ENCODE measurements around the gene ARHGEF17.

ARHGEF17 gene

DNA sequence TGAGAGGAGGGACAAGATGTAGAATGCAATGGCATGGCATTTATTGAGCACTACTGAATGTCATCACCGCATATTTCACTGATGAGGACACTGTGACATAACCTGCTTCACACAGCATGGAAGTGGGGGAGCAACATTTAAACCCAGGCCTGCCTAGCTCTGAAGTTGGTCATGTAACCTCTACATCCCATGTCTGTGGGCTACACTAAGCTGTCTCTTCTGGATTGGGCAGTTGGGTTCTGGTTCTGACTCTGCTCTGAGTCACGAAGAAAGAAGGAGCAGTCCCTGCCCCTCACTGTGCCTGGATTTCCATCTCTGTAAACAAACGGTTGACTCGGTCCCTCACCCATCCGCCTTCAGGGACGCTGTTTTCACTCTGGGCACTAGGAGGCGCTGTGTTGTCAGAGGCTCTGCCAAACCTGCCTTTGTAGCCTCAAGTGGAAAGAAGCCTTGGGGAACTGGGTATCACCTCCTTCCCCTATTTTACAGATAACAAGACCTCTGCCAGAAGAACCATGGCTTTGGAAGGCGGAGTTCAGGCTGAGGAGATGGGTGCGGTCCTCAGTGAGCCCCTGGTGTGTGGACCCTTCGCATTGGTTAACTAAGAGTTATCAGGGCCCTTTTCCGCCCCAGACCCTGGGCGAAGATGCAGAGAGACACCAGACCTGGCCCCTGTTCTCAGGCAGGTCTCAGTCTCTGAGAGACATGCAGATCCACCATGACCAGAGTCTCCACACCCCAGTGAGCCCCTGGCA, 12.7 kb upstream of the ARHGEF17 start:
- no peak for DNase-seq

GRCh38 chr11:73295996-73296318, 12.1 kb upstream of the ARHGEF17 start:
- no peak for DNase-seq

GRCh38 chr11:73296501-73297230, 11.4 kb upstream of the ARHGEF17 start:
- DNase-seq: no peak

- no peak for DNase-seq
These were observed 10.9 kb upstream of the ARHGEF17 start for GRCh38 chr11:73297231-73297590.

GRCh38 chr11:73297702-73298101, 10.4 kb upstream of the ARHGEF17 start:
- DNase-seq: no peak

DNA sequence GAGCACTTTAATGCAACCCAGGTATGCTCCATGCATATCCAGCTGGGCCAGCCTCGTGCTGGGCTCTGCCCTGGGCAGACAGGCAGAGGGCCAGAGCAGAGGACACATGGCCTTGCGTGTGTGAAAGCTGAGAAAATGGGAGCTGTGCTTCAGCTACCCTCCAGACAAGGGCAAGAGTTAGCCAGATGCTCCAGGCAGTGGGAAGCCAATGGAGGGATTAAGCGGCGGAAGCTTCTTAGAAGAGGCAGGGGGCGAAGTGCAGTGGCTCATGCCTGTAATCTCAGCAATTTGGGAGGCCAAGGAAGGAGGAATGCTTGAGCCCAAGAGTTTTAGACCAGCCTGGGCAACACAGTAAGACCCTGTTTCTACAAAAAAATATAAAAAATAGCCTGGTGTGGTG, 9.8 kb upstream of the ARHGEF17 start:
- no peak for DNase-seq

DNA sequence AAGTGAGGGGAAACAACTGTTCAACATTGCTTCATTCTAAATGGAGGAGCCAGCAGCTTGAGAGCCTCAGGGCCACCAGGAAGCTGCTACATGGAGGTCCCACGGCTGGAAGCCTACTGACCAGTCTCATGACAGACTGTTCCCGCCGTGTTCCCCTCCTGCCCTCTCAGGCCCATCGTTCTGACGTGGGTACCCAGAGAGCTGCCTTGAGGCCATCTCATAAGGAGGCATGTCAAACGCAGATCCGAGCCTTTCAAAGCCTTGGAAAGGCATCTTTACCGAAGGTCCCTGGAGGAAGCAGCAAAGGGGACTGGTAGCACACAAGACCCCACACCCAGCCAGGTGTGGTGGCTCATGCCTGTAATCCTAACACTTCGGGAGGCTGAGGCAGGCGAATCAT, 8.3 kb upstream of the ARHGEF17 start:
- DNase-seq: no peak

GRCh38 chr11:73306069-73306841, 1.8 kb upstream of the ARHGEF17 start:
- DNase-seq: no peak

- DNase-seq: no peak
These were observed 1.1 kb upstream of the ARHGEF17 start for GRCh38 chr11:73306977-73307322.

DNA sequence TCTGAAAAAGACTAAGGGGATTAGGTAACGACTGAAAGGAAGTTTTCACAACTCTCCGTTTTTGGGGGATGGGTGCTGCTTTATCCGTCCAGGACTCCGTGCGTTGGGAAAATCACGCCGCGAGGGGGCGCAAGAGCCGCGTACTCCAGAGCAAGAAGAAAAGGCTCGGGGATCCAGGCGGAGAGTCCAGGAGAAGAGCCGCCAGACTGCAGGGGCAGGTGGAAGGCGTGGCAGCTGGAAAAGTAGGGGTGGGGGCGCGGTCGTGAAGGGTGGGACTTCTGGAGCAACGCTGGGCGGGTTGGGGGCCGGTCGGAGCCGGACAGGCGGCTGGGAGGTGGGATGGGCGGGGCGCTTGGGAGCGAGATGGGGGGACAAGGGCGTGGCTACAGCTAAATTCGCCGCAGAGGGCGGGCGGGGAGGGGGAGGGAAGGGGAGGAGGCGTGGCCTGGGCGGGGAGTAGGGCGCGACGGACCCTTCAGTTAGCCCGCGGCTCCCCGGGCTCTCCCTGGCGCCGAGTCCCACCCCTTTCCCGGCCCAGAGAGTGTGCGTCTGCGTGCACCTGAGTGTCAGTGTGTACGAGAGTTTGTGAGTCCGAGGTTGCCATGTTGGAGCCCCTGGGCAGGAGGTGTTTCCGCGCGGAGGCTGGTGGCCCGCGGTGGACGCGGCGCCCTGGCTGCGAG, 613 bp upstream of the ARHGEF17 start:
- peak; percentile 69 for DNase-seq

DNA sequence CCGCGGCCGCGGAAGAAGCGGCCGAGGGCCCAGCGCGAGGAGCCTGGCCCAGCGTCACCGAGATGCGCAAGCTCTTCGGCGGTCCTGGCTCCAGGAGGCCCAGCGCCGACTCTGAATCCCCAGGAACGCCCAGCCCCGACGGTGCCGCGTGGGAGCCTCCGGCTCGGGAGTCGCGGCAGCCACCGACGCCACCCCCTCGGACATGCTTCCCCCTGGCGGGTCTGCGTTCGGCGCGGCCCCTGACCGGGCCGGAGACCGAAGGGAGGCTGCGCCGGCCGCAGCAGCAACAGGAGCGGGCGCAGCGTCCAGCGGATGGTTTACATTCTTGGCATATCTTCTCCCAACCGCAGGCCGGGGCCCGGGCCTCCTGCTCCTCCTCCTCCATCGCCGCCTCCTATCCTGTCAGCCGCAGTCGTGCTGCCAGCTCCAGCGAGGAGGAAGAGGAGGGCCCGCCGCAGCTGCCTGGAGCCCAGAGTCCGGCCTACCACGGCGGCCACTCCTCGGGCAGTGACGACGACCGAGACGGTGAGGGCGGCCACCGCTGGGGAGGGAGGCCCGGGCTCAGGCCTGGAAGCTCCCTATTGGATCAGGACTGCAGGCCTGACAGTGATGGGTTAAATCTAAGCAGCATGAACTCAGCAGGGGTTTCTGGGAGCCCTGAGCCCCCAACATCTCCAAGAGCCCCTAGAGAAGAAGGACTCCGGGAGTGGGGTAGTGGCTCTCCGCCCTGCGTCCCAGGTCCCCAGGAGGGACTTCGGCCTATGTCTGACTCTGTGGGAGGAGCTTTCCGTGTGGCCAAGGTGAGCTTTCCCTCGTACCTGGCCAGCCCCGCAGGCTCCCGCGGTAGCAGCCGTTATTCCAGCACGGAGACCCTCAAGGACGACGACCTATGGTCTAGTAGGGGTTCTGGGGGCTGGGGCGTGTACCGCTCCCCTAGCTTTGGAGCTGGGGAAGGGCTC, 1.2 kb downstream of the ARHGEF17 start:
- no peak for DNase-seq

GRCh38 chr11:73310076-73310475, 2.0 kb downstream of the ARHGEF17 start:
- no peak for DNase-seq

GRCh38 chr11:73310661-73311393, 2.8 kb downstream of the ARHGEF17 start:
- DNase-seq: no peak

DNA sequence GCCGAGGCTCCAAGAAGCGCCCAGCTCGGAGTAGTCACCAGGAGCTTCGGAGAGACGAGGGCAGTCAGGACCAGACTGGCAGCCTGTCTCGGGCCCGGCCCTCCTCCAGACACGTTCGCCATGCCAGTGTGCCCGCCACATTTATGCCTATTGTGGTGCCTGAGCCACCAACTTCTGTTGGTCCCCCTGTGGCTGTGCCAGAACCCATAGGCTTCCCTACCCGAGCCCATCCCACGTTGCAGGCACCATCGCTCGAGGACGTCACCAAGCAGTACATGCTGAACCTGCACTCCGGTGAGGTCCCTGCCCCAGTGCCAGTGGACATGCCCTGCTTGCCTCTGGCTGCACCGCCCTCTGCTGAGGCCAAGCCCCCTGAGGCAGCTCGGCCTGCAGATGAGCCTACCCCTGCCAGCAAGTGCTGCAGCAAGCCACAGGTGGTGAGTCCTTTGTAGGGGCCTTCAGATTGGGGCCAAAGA, 3.4 kb downstream of the ARHGEF17 start:
- DNase-seq: no peak

DNA sequence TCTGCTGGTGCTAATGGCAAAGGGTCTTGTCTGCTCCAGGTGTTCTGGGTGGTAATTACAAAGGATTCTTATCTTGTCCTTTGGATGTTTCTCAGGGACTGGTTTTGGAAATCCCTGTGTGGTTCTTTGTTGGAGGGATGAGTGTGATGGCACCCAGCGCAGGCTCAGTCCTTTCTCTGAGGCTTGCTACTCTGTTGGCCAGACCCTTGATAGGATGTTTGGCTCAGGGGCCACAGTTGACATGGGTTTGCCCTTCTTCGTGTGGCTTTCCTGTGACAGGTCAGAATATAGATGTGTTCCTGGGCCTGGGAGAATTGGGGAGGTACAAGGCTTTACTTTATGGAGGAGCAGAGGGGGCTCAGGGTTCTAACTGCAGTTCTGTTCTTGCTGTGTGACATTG, 4.0 kb downstream of the ARHGEF17 start:
- DNase-seq: no peak

- no peak for DNase-seq
These were observed 4.8 kb downstream of the ARHGEF17 start for GRCh38 chr11:73312851-73313327.

- DNase-seq: no peak
These were observed 5.6 kb downstream of the ARHGEF17 start for GRCh38 chr11:73313652-73314051.

DNA sequence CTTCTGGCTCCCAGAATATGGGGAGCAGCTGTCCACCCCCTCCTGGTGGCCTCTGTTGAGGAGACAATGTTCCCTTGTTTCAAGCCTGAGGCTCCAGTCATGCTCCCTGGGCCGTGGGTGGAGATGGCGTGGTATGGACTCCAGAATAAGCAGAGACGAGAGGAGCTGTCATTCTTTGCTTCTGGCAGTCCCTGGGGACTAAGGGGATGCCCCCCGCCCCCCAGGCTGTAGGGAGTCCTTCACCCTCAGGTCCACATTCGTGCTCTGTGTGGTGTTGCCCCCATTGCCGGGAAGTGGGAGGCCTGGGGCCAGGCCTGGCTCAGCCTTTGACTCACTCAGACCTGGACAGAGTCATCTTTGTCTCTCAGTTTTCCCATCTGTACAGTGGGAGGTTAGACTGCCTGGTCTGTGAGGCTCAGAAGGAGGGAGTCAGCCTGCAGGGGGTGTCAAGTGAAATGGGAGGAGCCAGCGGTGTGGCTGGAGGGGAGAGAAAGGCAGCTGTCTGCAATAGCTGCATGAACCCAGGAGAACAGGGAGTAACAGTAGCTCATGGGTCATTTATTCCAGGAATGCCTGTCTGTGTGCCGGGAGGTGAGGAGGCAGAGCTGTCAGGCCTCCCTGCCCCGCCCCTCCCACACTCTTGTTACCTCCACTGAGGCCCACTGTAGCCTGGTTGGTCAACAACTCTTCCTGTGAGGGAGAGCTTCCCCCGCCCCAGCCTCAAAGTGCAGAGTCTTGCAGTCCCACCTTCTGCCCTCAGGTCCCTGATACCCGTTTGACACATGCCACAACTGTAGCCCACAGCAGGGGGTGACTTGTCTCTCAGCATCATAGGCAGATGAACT, 6.3 kb downstream of the ARHGEF17 start:
- no peak for DNase-seq

- DNase-seq: no peak
These were observed 7.4 kb downstream of the ARHGEF17 start for GRCh38 chr11:73315293-73316020.

GRCh38 chr11:73316422-73316821, 8.3 kb downstream of the ARHGEF17 start:
- no peak for DNase-seq
